ENCODE results near the gene SNX13.
"Not testable (repeated sequence)": the region's sequence is repeated elsewhere in the genome, so short reads cannot be mapped to it uniquely, and the experiment has no call there.

The SNX13 gene

DNA sequence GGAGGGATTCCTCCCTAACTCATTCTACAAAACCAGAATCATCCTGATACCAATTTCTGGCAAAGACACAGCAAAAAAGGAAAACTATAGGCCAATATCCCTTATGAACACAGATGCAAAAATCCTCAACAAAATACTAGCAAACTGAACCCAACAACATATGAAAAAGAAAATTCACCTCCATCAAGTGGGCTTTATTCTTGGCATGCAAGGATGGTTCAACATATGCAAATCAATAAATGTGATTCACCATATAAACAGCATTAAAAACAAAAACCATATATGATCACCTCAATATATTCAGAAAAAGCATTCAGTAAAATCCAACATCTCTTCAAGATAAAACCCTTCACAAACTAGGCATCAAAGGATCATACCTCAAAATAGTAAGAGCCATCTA is 23.5 kb downstream of the SNX13 start:
- DNase-seq (ENCODE audit: insufficient read length, low spot score) (no peak), FAIRE-seq (no peak)

DNA sequence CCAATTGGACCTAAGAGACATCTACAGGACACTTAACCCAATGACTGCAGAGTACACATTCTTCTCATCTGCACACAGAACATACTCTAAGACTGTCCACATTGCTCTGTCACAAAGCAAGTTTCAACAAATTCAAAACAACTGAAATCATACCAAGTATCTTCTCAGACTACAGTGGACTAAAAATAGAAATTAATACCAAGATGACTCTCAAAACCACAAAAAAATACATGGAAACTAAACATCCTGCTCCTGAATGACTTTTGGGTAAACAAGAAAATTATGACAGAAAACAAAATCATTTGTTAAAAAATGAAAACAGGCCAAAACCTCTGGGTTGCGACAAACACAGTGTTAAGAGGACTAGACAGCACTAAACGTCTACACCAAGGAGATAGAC is 24.5 kb downstream of the SNX13 start:
- DNase-seq (ENCODE audit: insufficient read length, low spot score) (no peak), FAIRE-seq (no peak)

DNA sequence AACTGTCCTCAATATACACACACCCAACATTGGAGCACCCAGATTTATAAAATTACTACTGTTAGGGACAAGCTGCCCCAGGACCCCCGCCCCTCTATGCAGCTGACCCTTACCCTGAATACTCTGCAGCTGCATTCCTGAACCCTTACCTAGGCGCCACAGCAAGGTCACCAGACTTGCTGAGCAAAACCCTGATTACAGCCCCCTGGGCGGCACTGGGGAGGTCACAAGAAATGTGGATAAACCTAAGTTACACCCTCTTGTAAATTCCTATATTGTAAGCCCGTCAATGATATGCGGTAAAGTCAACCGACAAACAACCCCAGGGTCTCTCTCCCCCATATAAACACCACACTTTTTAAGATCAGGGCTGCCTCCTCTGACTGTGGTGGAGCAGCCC is 25.1 kb downstream of the SNX13 start:
- FAIRE-seq (no peak), DNase-seq (ENCODE audit: insufficient read length, low spot score) (no peak)

DNA sequence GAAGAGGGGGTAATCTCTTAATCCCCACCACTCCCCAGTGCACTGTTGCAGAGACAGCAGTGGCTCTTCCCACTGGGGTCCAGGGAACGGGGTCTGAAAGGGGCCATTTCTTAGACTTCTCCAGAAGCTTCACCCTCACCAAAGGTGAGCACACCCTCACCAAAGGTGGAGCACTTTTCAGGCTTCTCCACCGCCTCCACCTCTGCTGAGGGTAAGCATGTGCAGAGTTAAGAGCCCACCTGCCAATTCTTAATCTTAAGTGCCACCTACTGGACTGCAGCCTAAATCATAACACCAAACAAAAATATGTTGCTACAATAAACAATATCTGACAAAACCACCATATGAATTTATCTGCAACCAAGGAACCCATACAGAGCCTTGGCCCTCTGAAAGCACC is 27.0 kb downstream of the SNX13 start:
- DNase-seq (ENCODE audit: insufficient read length, low spot score), result no peak
- no peak for FAIRE-seq

DNA sequence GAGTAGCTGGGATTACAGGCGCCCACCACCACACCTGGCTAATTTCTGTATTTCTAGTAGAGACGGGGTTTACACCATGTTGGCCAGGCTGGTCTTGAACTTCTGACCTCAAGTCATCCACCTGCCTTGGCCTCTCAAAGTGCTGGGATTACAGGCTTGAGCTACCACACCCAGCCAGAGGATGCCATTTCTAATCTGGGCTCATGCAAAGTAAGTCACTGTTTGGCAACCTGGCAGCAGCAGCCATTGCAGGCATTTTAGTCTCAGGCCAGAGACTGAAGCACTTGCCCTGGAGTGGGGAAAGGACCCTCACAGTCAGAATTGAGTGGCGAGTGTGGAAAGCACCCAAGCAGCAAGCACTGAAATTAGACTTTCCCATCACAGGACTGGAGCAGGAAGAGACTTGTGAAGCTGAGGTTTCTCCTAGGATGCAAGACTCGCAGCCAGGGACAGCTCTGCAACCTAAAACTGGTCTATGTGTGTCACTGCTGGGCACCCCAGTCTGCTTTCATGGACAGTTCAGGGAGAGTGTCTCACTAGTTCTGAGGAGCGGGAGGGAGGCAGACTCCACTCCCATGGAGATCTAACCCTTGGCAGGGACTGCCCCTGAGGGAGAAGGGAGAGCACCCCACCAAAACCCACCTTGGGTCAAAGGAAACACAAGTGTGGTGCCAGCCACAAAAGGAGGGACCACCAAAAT is 27.6 kb downstream of the SNX13 start:
- DNase-seq (ENCODE audit: insufficient read length, low spot score) (no peak), FAIRE-seq (no peak)

DNA sequence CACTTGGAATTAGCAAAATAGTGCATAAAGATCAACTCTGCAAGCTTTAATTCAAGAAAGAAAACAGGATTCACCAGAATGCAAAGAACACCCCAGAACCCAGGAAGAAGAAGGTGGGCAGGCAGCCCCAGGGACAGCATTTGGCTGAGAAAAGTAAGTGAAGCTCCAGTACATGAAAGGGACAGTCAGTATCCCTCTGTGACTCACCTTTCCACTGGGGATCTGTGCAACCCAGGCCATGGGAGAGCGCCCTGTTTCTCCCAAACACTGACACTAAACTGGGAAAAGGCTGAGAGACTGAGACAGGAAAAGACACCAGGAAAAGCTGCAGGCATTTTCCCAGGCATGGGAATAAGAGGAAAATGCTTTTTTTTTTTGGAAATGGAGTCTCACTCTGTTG is 28.2 kb downstream of the SNX13 start:
- DNase-seq (ENCODE audit: insufficient read length, low spot score) (no peak), FAIRE-seq (no peak)

DNA sequence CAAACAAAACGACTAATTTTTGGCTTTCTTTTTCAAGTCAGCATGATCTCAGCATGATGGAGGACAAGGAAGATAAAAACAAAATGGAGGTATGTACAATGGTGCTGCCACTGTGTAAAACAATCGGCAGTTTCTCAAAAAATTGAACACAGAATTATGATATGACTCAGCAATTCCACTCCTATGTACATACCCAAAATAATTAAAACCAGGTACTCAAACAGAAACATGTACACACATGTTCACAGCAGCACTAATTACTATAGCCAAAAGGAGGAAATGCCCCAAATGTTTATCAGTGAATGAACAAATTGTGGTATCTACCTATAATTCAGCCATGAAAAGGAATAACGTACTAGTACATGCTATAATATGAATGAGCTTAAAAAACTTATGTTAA is 29.9 kb downstream of the SNX13 start:
- DNase-seq (ENCODE audit: insufficient read length, low spot score) (no peak), FAIRE-seq (no peak)

DNA sequence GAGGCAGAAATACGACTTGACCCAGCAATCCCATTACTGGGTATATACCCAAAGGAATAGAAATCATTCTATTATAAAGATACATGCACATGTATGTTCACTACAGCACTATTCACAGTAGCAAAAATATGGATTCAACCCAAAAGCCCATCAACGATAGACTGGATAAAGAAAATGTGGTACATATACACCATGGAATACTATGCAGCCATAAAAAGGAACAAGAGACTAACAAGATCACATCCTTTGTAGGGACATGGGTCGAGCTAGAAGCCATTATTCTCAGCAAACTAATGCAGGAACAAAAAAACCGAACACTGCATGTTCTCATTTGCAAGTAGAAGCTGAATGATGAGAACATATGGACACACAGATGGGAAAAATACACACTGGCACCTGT is 31.0 kb downstream of the SNX13 start:
- not testable (repeated sequence) for DNase-seq (ENCODE audit: insufficient read length, low spot score); FAIRE-seq

DNA sequence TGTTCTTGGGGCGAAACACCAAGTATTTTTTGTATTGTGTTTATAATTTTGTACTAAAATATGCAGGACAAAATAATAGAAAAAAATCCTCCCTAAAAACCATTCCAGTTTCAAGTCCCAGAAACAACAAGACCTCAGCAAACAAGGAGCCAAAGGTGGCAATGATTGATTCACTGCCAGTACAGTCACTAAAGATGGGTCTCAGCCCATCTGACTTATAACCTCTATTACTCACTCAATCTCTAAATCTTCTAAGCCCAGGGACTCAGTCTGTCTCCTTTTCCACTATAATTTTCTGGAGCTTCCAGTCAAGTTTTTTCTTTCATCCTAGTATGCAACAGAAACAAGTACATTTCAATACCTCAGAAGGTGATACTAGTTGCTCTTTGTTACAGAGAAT is 33.3 kb downstream of the SNX13 start:
- FAIRE-seq, result no peak

DNA sequence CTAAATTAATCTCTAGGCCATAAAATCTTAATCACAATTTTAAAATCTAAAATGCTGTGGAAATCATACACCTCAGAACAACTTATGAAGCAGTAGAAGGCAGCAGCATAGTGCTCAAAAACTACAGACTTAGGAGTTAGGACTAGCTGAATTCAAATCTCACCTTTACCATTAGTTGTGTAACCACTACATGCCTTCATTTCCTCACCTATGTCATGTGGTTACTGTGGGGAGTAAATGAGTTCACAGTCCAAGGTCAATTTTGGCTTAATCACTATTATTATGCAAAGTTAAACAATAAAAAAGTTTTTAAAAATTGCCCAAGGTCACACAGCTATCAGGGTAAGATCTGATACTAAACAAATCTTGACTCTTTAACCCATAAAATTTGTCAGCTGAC is 37.0 kb downstream of the SNX13 start:
- DNase-seq (ENCODE audit: insufficient read length, low spot score) (no peak), FAIRE-seq (no peak)

More for the DNA sequence above, 33.3 kb downstream of the SNX13 start:
- DNase-seq (ENCODE audit: insufficient read length, low spot score), result no peak

DNA sequence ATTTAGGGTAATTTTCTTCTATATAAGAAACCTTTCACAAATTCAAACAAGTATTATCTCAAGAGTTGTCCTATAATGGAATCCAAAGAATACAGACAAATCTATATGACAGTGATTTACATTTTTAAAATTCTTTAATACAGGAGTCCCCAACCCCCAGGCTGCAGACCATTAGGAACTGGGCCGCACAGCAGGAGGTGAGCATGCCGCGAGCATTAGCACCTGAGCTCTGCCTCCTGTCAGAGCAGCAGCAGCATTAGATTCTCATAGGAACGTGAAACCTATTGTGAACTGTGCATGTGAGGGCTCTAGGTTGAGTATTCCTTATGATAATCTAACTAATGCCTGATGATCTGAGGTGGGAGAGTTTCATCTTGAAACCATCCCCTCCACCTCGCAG is 37.7 kb downstream of the SNX13 start:
- FAIRE-seq (no peak), DNase-seq (ENCODE audit: insufficient read length, low spot score) (no peak)

DNA sequence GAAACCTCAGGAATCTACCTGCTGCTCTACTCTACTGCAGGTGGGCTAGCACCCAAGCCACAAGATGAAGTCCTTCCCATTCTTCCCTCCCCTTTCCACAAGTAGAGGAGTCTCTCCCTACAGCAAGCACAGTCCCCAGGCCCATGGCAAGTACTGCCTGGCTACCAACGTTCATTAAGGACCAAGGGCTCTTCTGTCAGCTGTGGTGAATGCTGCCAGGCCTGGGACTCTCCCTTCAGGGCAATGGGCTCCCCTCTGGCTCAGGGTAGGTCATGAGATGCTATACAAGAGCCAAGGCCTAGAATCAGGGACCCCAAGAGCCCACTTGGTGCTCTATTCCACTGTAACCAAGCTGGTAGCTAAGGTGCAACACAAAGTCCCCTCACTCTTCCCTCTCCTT is 39.8 kb downstream of the SNX13 start:
- no peak for DNase-seq (ENCODE audit: insufficient read length, low spot score)
- FAIRE-seq, result no peak

DNA sequence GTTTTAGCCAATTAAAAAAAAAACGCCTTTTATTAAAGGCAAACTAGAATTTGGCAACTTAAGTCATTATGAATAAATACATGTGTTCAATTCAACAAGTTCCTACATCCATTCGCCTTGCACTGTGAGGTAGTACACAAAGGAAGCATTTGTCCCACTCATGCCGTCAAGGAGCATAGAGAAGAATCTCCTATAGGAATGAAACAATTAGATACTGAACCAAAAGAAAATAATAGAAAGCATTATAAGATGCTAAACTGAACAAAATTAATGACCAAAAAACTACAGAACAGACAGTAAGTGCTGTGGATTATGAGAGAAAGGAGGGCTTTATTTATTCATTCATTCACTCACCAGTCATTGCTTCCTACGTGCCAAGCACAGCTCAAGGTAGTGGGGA is 42.2 kb downstream of the SNX13 start:
- no peak for FAIRE-seq
- DNase-seq (ENCODE audit: insufficient read length, low spot score), result no peak

DNA sequence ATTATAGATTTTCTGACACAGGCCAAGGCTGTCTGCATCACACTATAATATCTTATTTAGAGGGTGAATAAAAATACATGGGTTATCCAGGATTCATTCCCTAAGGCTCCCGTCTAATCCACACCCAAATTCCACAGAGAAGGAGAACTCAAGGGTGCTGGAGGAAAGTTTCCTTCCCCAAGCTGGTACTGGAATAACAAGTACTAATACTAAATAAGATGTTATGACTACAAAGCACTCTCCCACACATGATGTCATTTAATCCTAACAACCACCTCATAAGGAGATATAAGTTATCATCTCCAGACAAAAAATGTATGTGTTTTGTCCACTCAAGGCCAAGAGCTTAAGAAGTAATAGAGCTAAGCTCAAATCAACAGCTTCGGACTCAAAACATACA is 53.0 kb downstream of the SNX13 start:
- DNase-seq (ENCODE audit: insufficient read length, low spot score) (no peak), FAIRE-seq (no peak)

DNA sequence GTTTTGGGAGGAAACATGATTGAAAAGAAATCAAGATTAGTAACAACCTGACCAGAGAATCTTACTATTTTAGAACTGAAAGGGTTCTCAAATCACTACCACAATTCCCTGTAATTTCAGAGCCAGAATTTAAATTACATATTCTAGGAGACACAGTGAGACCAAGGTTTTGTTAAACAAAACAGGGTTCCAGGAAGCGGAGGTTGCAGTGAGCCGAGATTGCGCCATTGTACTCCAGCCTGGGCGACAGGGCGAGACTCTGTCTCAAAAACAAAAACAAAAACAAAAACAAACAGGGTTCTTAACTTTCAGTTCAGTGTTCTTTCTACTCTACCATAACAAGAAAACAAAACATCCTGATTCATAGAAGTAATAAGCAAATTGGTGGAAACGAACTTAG is 57.6 kb downstream of the SNX13 start:
- FAIRE-seq (no peak), DNase-seq (ENCODE audit: insufficient read length, low spot score) (no peak)

DNA sequence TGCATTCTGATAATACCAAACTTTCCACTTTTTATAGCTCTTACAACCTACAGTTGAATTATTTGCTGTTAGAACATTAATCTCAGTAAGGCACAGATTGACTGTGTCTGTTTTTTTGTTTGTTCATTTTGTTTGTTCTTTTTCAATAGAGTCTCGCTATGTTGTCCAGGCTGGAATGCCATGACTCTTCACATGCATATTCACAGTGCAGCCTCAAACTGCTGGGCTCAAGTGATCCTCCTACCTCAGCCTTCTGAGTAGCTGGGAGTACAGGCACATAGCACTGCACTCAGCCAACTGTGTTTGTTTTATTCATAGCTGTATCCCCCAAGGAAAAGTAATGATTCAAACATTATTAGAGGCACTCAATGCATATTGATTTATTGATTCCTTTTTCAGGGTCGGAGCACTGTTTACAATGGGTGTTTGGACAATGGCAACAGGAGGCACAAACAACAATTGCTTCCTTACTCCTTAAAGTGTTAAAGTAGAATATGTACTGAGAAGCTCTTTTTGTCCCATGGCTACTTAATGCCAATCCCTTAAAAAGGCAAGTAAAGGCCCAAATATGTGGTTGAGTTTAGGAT is 61.1 kb downstream of the SNX13 start:
- no peak for FAIRE-seq
- no peak for DNase-seq (ENCODE audit: insufficient read length, low spot score)

DNA sequence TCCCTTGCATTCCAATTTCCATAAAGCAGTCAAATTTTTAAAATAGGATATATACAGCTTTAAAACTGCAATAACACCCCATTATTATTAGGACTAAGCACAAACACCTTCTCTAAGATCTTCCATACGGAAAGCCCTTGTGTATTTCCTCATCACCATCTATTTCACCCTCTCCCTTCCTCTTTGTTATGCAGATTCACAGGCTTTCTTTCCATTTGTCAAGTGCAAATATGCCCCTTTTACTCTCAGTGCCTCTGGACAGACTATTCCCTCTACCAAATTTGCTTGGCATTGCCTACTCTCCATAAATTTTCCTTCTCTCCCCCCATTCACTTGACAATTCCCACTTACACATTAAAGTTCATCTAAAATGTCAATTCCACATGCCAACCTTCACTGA is 61.7 kb downstream of the SNX13 start:
- no peak for DNase-seq (ENCODE audit: insufficient read length, low spot score)
- FAIRE-seq, result no peak

DNA sequence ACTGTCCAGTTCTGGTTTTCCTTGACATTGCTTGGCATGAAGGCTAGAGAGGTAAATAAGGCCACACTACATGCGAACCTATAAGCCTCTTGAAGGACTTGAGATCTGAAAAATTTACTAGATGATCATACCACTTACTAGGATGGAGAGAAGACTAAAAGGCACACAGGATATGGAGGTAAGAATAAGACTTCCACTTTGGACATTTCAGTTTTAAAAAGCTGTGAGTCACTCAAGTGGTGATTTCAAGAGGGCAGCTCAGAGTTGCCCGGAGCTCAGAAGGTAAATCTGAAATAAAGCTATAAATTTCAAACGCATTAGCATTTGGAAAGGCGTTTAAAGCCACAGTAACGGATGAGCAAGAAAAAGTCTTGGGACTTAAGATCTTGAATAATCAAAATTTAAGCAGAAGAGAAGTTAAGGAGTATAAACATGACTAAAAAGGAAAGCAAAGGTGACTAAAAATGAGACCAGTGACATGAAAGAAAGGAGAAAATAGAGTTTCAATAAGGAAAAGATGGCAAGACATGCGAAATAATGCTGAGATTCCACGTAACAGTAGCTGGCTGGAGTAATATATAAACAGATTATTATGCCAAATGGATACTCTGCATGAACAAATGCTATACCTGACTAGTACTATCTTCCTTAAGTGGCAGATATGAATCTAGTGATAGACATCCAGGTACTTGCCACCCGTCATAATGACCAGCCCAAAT is 68.3 kb downstream of the SNX13 start:
- DNase-seq (ENCODE audit: insufficient read length, low spot score) (no peak), FAIRE-seq (no peak)

DNA sequence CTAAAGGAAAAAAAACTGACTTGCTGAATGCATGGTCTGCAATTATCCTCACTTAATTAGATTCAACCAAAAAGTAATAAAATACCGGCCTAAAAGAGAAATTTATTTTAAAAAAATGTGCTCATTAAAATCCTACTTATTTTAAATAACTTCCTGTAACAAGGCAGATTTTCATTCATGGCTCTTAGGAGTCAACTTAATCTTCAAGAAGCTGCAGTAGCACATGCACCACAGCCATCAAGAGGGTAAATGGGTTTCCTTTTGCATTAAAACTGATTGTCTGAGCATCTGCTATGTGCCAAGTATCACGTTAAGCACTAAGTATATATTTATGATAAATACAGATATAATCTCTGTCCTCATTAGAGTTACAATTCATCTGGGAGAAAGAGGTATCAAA is 69.9 kb downstream of the SNX13 start:
- no peak for DNase-seq (ENCODE audit: insufficient read length, low spot score)
- FAIRE-seq, result no peak

DNA sequence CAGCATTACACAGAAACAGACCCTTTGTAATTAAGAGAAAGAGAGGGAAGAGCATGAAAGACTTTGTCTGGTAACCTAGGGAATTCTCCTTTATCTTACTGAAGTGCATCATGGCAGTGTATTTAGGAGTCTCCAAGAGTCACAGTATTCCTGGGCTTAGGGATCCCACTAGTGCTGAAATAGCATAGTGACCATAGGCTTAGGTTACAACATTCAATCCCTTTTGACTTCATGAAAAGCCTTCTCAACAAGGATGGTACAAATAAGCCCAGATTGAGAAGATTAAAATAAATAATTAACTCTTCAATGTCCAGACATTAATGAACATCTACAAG is 76.5 kb downstream of the SNX13 start:
- FAIRE-seq, result no peak

DNA sequence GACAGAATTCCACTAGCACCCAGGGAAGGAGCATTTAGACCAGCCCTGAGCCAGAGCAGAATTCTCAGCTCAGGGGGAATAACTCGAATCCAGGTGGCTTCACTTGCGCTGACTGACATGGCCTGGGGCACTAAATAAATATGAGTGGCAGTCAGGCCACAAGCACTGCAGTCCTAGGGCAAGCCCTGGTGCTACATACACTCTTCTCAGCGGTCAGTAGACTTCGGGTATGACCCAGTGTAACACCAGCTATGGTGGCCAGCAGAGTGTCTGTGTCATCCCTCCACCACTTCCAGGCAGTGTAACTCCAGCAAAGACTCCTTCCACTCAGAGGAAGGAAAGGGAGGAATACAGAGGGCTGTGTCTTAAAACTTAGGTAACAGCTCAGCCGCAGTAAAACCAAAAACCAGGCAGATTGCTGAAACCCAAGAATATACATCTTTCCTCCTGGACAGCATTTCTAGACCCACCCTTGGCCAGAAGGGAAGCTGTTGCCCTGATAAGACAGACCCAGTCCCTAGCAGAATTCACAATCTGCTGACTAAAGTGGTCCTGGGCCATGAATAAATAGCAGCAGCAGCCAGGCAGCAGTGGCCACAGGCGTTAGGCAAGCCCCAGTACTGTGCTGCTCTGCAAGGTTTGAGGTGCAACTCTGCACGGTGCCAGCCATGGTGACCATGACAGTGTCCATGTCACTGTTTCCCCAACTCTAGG is 77.0 kb downstream of the SNX13 start:
- no peak for DNase-seq (ENCODE audit: insufficient read length, low spot score)
- no peak for FAIRE-seq

More for the DNA sequence above, 76.5 kb downstream of the SNX13 start:
- no peak for DNase-seq (ENCODE audit: insufficient read length, low spot score)

DNA sequence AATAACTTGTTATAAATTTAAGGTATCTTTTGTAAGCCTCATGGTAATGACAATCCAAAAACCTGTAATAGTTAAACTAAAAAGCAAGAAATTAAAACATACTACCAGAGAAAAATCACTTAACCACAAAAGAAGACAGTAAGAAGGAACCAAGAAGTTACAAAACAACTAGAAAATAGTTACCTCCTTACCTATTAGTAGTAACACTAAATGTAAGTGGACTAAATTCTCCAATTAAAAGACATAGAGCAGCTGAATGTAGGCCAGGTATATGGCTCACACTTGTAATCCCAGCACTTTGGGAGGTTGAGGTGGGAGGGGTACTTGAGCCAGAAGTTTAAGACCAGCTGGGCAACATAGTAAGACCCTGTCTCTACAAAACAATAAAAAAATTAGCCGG is 84.0 kb downstream of the SNX13 start:
- FAIRE-seq, result no peak

More for the DNA sequence above, 84.0 kb downstream of the SNX13 start:
- no peak for DNase-seq (ENCODE audit: insufficient read length, low spot score)
